RPMI8226 (cell line): Measurements from ENCODE around the gene PPP2R5E.
A peak's percentile ranks its signal among the peaks of the same experiment; 100 is the strongest.
"Not testable (repeated sequence)": the region's sequence is repeated elsewhere in the genome, so short reads cannot be mapped to it uniquely, and the experiment has no call there.

Experiments
- DNase-seq: peaks from one replicate; pipeline ENCODE4 v3.0.0-alpha.2; 2015

The PPP2R5E gene

GRCh38 chr14:63426838-63427352 is 116.3 kb downstream of the PPP2R5E start:
- no peak for DNase-seq

DNA sequence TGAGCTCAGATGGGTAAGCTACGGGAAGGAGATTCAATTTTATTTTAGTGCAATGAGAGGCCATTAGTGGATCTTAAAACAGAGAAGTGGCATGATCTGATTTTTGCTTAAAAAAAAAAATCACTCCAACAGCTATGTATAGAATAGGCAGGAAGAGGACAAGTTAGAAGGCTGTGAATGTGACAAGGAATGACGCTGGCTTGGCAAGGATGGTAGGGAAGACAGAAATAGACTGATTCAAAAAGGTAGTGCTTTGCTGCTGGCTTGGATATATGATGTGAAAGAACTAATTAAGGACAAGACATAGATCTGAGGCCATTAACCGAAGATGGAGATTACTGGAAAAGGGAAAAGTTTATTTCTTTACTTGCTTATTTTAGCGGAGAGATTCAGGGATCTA is 119.3 kb downstream of the PPP2R5E start:
- no peak for DNase-seq

DNA sequence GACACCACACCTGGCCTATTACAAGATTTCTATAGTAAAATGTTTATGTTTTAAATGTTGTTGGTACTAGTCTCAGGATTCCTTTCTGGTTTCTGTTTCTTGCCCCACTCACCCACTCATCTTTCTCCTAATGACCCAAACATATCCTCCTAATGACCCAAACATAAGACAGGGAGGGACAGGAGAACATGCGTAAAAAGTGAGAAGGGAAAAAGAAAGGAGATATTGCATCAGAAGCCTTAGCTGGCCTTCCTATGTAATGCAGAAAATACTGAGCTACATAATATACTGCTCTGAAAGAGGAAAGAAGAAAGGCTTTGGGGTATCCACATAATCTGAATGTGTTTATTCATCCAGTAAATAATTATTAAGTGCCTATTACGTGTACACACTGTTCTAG is 119.8 kb downstream of the PPP2R5E start:
- no peak for DNase-seq

DNA sequence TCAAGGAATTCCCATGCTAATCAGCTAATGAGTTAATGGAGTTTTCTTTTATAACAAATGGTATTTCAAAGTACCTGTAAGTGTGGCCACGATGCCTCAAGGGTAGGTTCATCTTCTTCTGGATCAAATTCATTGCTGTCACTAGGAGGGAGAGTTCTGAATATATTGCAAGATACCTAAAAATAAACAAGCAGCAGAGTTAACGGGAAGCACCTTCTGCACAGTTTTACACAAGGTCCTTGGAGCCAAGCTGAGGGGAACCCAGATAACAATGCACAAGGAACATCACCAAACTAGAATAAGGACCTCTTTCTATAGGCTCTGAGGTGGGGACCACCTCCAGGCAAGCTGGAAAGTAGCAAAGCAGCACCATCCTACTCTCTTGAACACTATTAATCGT is 121.3 kb downstream of the PPP2R5E start:
- DNase-seq = no peak

- no peak for DNase-seq
Measured at GRCh38 chr14:63421226-63421625, 122.0 kb downstream of the PPP2R5E start.

DNA sequence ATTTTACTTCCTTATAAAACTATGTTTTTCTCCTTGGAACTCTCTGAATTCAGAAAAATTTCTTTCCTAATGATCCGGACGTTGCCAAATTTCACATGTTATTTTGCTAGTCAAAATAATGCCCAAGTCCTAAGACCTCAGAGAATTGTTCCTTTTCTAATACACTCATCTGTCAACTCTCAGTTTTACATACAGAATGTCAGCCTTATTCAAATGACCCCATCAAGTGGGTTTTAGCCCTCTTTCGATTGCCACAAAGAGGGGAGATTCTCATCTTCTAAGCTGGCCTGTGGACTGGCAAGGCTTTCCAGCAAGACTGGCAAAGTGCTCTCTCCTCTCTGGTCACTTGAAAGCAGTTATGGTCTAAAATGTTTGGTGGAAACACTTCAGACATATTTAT is 125.2 kb downstream of the PPP2R5E start:
- DNase-seq = no peak

GRCh38 chr14:63413009-63413408 is 130.2 kb downstream of the PPP2R5E start:
- DNase-seq = no peak

GRCh38 chr14:63406333-63406732 is 136.8 kb downstream of the PPP2R5E start:
- DNase-seq = no peak

- DNase-seq = no peak
Measured at GRCh38 chr14:63405715-63406114, 137.5 kb downstream of the PPP2R5E start.

DNA sequence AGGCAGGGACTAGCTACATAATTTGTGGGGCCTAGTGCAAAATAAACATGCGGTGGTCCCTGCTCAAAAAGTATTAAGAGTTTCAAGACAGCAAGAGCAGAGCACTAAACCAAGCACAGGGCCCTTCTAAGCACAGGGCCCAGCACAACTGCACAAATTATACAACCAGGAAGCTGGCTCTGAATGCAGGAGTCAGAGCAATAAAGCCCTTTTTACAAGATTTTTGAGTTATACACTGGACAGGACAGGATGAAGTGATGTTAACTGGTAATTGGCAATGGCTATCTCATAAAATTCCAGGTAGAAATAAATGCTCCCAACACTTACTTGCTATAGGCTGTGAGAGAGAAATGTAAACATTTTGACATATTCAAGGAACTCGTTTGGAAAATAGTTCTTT is 138.3 kb downstream of the PPP2R5E start:
- DNase-seq = no peak

GRCh38 chr14:63401646-63402045 is 141.5 kb downstream of the PPP2R5E start:
- DNase-seq = no peak

- DNase-seq = no peak
Measured at GRCh38 chr14:63398952-63399351, 144.2 kb downstream of the PPP2R5E start.

GRCh38 chr14:63394841-63395240 is 148.3 kb downstream of the PPP2R5E start:
- no peak for DNase-seq

- no peak for DNase-seq
Measured at GRCh38 chr14:63394432-63394831, 148.7 kb downstream of the PPP2R5E start.

GRCh38 chr14:63393012-63393411 is 150.2 kb downstream of the PPP2R5E start:
- DNase-seq = no peak

DNA sequence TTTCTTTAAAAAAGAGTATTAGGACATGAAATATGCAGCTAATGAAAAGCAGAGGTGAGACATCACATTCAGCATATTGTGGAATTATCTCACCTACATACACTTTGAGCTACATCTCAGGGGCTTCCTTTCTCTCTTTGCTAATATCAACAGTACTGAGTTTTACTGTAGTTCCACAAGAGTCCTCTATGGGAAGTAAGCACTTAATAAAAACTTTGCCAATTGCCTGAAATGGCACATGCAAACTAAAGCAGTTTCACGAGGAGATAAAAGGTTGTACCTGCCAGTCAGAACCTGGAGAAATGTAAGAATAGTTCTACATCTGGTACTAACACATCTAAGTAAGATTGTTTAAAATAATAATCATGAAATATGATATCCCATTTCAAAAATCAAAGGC is 150.9 kb downstream of the PPP2R5E start:
- no peak for DNase-seq

DNA sequence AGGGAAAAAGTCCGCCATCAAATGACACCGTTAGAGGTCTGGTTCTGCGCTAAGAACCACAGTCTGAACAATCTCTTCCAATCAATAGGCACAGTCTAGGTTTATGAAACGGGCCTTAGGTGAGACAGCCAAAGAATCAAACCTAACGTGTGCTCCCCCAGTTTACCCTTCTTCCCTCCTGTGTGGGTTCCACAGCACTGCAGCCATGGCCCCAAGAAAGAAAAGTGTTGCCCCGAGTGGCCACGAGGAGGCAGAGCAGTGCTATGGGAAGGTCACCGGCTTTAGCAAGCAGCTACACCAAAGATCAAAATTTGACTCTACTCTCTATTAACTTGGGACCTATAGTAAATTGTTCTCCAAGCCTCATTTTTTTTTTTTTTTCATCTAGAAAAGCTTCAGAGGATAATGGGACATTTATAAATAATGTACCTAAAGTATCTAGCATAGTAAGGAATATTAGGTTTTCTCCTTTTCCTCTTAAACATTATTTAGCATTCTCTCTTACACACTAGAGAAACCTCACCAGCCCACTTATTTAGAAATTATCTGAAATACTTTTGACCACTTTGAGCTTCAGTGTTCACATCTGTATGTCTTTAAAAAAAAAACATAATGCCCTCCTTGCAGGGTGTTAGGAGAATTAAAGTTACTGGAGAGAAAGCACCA is 154.3 kb downstream of the PPP2R5E start:
- peak; percentile 51 for DNase-seq

GRCh38 chr14:63387711-63388110 is 155.5 kb downstream of the PPP2R5E start:
- no peak for DNase-seq

GRCh38 chr14:63383776-63384367 is 159.3 kb downstream of the PPP2R5E start:
- DNase-seq = no peak

DNA sequence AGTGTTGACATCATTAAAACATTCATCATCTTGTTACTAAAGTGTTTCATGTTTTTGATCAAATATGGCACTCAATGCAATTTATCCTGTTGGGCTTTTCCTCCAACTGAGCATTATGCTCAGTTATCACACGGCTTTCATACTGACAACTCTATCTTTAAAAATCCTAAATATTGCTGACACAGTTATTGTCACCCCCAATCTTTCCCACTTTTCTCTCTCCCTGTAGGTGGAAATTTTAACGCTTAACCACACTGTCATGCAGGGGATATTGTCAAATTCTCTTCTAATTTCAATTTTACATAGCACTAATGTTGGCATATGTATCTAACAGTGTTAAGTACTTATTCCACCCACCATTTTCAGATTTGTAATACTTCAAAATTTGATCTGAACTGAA is 164.7 kb downstream of the PPP2R5E start:
- DNase-seq = no peak

- no peak for DNase-seq
Measured at GRCh38 chr14:63375769-63376168, 167.4 kb downstream of the PPP2R5E start.

DNA sequence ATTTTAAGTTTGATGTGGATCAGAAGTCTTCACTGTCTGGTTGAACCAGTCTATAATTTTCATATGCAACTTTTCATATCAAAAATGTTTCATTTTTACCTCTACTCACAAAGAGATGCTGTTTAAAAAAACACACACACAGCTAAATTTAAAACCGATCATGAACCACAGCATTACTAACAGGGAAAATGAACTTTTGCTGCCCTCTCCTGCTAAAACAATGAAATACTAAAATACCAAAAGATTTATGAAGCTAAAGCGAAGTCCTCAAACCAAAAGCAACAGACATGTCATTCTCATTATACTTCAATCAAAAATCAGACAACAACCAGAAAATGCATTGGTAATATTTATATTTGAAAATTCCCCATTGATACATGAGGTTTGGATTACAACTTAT is 171.6 kb downstream of the PPP2R5E start:
- DNase-seq = not testable (repeated sequence)

GRCh38 chr14:63371033-63371432 is 172.1 kb downstream of the PPP2R5E start:
- DNase-seq = no peak

GRCh38 chr14:63367742-63368364 is 175.3 kb downstream of the PPP2R5E start:
- DNase-seq = no peak
